Chondrocyte (in vitro differentiated cells): ENCODE measurements around the gene APOBEC2. TPM values are rescaled to one million over a fixed set of nuclear protein-coding genes. Genes with fewer than 3 reads are reported as not detected.

ENCODE experiments used
- DNase-seq: peaks from one replicate; pipeline ENCODE4 v3.0.0; 2021; ENCODE audit warnings: mixed read lengths, low spot score
- H3K27ac Mint-ChIP-seq: one replicate; pipeline ENCODE4 v1.8.0; 2021; ENCODE audit warnings: mild to moderate bottlenecking, moderate library complexity, mixed read lengths; ENCODE audit not compliant: unreplicated experiment
- H3K27me3 Mint-ChIP-seq: 2 replicates; pipeline ENCODE4 v1.8.0; 2021; ENCODE audit warnings: low read depth, mixed read lengths
- H3K36me3 Mint-ChIP-seq: 2 replicates; pipeline ENCODE4 v1.8.0; 2021; ENCODE audit warnings: low read depth, mixed read lengths
- H3K4me1 Mint-ChIP-seq: 2 replicates; pipeline ENCODE4 v1.8.0; 2021; ENCODE audit warnings: low read depth, mild to moderate bottlenecking, mixed read lengths
- H3K4me3 Mint-ChIP-seq: one replicate; pipeline ENCODE4 v1.8.0; 2021; ENCODE audit warnings: mild to moderate bottlenecking, moderate library complexity, mixed read lengths; ENCODE audit not compliant: unreplicated experiment
- H3K9me3 Mint-ChIP-seq: 2 replicates; pipeline ENCODE4 v1.8.0; 2021; ENCODE audit warnings: low read depth, mixed read lengths
- total RNA-seq: library from RNA; stranded (reverse); gene quantifications from 3 replicates; pipeline ENCODE4 v1.2.1, GENCODE V29; 2021
- TF ChIP-seq, protein P1 (sequence below): fragments of 200-600 bp; sonication (generic); IDR thresholded peaks from 2 replicates; pipeline ENCODE4 v1.5.0; 2021; ENCODE audit warnings: antibody characterized with exemption, mild to moderate bottlenecking, moderate library complexity

The APOBEC2 gene
- total RNA-seq, 1 donor from 2014 or later = not detected

DNA sequence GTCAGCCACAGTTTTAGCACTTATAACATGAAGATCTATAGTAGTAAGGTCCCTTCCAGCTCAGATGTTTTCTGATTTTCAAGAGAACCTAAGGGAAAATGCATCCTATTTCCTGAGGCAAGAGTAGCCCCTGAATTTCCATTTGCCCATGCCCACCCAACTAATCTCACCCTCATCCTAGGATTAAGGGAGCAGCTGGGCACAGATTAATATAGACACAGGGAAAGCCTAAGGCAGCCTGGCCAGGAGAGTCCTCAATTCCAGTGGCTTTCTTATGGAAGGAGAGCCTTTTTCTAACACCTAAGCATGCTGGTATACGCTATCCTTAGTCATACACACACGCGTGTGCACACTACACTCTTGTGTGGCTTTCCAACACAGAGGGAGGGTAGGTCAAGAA, 1.5 kb downstream of the APOBEC2 start:
- Mint-ChIP-seq H3K27me3 (no peaks in the 10 kb centered on the region), H3K4me3 (no peak overlapping the region), H3K9me3 (no peaks in the 10 kb centered on the region), H3K36me3 (no peaks in the 10 kb centered on the region), H3K4me1 (peaks cover 28% of the 10 kb centered on the region), H3K27ac (no peak overlapping the region)
- TF ChIP-seq, protein P1, sequence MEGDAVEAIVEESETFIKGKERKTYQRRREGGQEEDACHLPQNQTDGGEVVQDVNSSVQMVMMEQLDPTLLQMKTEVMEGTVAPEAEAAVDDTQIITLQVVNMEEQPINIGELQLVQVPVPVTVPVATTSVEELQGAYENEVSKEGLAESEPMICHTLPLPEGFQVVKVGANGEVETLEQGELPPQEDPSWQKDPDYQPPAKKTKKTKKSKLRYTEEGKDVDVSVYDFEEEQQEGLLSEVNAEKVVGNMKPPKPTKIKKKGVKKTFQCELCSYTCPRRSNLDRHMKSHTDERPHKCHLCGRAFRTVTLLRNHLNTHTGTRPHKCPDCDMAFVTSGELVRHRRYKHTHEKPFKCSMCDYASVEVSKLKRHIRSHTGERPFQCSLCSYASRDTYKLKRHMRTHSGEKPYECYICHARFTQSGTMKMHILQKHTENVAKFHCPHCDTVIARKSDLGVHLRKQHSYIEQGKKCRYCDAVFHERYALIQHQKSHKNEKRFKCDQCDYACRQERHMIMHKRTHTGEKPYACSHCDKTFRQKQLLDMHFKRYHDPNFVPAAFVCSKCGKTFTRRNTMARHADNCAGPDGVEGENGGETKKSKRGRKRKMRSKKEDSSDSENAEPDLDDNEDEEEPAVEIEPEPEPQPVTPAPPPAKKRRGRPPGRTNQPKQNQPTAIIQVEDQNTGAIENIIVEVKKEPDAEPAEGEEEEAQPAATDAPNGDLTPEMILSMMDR = no peak
- no peak for DNase-seq

DNA sequence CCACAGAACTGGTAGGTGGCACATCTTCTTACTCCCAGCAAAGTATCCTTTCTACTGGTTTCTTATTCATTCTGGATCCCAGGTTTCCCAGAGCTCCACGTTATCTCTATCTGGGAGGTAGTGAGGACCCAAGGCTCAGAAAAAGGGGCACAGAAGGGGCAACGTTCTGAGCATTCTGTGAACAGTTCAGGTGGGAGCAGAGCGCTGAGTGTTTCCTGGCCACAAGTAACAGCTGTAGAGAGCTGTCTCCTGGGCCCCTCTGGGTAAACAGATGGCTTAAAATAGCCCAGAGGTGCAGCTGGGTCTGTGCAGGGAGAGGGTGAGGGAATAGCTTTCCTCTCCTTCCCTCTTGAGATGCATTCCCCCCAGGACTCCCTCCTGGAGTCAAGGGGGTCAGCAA, 2.1 kb downstream of the APOBEC2 start:
- DNase-seq = no peak
- Mint-ChIP-seq H3K27me3 (no peaks in the 10 kb centered on the region), H3K27ac (no peak overlapping the region), H3K9me3 (no peaks in the 10 kb centered on the region), H3K36me3 (no peaks in the 10 kb centered on the region), H3K4me1 (peaks cover 28% of the 10 kb centered on the region), H3K4me3 (no peak overlapping the region)
- TF ChIP-seq, protein P1 = no peak

DNA sequence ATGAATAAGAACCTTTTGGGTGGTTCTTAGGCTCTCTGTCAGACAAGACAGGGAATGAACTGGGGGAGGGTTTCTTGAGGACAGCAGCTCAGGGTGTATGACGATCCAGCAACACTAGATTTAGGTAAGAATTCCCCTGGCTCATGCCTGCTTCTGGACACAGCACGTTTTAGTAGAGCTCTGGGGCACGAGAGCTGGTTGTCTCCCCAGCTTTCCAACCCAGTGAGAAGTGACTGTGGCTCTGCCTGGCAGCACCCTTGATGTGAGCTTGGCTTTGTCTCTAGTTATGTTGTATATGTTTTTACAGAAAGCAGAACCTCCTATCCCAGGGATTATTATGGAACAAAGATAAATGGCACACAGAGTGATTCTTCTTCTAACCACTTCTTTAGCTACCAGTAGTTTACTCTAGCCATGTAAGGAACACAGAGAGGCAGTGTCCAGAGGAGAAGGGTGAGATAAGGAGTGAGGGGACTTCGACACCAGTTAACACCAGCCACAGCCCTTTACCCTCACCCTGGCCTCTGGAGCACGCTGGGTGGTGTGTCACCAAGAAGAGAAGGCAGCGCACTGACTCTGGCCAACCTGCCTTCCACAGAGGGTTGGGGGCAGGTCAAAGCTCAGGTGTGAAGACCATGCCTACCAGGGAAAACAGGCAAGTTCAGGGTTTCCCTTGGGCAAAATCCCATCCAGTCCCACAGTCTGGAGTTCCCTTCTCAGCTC, 3.9 kb downstream of the APOBEC2 start:
- peaks cover 26% of the 10 kb centered on the region for H3K4me1 Mint-ChIP-seq

DNA sequence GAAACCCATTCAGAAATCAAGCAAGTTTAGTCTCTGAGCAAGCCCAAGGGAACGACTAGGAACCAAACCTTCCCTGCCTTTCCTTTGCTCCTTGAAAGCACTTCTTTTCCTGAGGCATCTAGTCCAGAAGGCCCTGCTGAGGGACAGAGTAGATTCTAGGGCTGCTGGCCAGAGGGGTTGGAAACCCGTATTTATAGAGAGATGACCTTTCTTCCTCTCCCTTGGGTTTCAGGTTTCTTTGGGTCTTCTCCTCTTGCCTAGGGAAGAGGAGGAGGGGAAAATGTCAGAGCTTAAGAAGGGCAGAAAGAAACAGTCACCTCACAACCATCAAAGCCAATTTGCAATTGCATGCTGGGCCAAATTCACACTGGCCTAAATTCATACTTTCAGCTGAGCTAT, 5.8 kb downstream of the APOBEC2 start:
- Mint-ChIP-seq H3K4me3 (no peak overlapping the region), H3K4me1 (peaks cover 23% of the 10 kb centered on the region), H3K27me3 (no peaks in the 10 kb centered on the region), H3K27ac (no peak overlapping the region), H3K9me3 (no peaks in the 10 kb centered on the region), H3K36me3 (no peaks in the 10 kb centered on the region)
- TF ChIP-seq, protein P1 = no peak
- no peak for DNase-seq

More for the DNA sequence above, 3.9 kb downstream of the APOBEC2 start:
- H3K36me3 Mint-ChIP-seq = no peaks in the 10 kb centered on the region
- TF ChIP-seq, protein P1 = no peak
- no peak overlapping the region for H3K4me3 Mint-ChIP-seq
- H3K27ac Mint-ChIP-seq = no peak overlapping the region
- no peaks in the 10 kb centered on the region for H3K27me3 Mint-ChIP-seq
- no peak for DNase-seq
- H3K9me3 Mint-ChIP-seq = no peaks in the 10 kb centered on the region

DNA sequence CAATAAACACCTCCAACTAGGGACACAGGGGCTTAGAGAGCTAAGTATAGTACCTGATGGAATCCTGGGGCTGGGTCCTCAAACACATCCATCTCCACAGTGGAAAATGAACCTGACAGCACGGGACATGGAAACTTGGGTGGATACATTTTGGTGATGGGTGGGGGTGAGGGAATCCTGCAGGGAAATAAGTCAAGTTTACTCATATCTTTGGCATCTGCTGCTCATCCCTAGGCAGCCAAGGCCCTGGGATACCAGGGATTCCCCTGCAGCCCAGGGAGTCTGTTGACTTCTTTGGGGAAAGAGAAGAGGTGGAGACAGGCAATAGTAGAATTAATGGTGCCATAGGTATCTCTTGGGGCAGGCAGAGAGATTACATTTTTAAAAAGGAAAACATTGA, 6.6 kb downstream of the APOBEC2 start:
- TF ChIP-seq, protein P1 = no peak
- Mint-ChIP-seq H3K9me3 (no peaks in the 10 kb centered on the region), H3K36me3 (no peaks in the 10 kb centered on the region), H3K4me3 (no peak overlapping the region), H3K27me3 (no peaks in the 10 kb centered on the region), H3K27ac (no peak overlapping the region), H3K4me1 (peaks cover 23% of the 10 kb centered on the region)
- DNase-seq = no peak
